ENCODE results near the gene C12orf42.

Gene C12orf42

GRCh38 chr12:103268831-103269514, 226.8 kb downstream of the C12orf42 start:
- no peak for DNase-seq (ENCODE audit: low read depth)

- no peak for DNase-seq (ENCODE audit: low read depth)
Measured at GRCh38 chr12:103257763-103258162, 238.0 kb downstream of the C12orf42 start.
